K562 (cell line): ENCODE measurements around the gene TUT1. TPM values are rescaled to one million over a fixed set of nuclear protein-coding genes. Genes with fewer than 3 reads are reported as not detected.

Experiments used
- CBX8 ChIP-seq: fragments of 200-600 bp; sonication (generic); IDR thresholded peaks from 2 replicates; pipeline ENCODE4 v1.6.1; 2012; ENCODE audit warnings: borderline replicate concordance, mixed run types, low read depth, mild to moderate bottlenecking, moderate library complexity, mixed read lengths, low read length, control low read depth, inconsistent platforms; ENCODE audit not compliant: poor library complexity, severe bottlenecking; ENCODE audit errors: extremely low read depth
- CLOCK ChIP-seq: fragments of 250-450 bp; sonication (Bioruptor Pico); IDR thresholded peaks from 2 replicates; pipeline ENCODE4 v1.4.0; 2020; ENCODE audit warnings: mild to moderate bottlenecking, moderate library complexity, borderline replicate concordance
- CREM ChIP-seq: IDR thresholded peaks from 2 replicates; pipeline ENCODE4 v1.6.1; 2014; ENCODE audit warnings: antibody characterized with exemption, low read depth
- E2F1 ChIP-seq: sonication (generic); formaldehyde crosslinking; IDR thresholded peaks from 2 replicates; pipeline ENCODE4 v1.8.1; 2023; ENCODE audit warnings: mild to moderate bottlenecking, missing genetic modification reagents, moderate library complexity
- ESRRA ChIP-seq: fragments of 450-650 bp; IDR thresholded peaks from 2 replicates; pipeline ENCODE4 v1.6.1; 2014; ENCODE audit warnings: low read depth, mild to moderate bottlenecking, moderate library complexity, borderline replicate concordance
- ESRRB ChIP-seq: fragments of 250-450 bp; sonication (Bioruptor Pico); IDR thresholded peaks from 2 replicates; pipeline ENCODE4 v1.5.0; 2020; ENCODE audit warnings: mild to moderate bottlenecking, moderate library complexity, borderline replicate concordance
- GTF2A2 ChIP-seq: IDR thresholded peaks from 2 replicates; pipeline ENCODE4 v1.6.1; 2016; ENCODE audit warnings: mild to moderate bottlenecking, missing genetic modification characterization, missing compliant biosample characterization
- MAZ ChIP-seq, 2 experiments: fragments of 450-650 bp in 1 of 2; sonication (generic) in 1 of 2; formaldehyde crosslinking; IDR thresholded peaks in 1 of 2; conservative IDR thresholded peaks in 1 of 2; 2 replicates each; pipeline versions ENCODE4 v1.4.0 to v1.5.0; 2020; ENCODE audit warnings: mild to moderate bottlenecking in 1 of 2, missing genetic modification reagents in 1 of 2
- MLLT1 ChIP-seq, 2 experiments: fragments of 450-650 bp; IDR thresholded peaks; 2 replicates each; pipeline ENCODE4 v1.6.1; 2016
- NCOA2 ChIP-seq, 2 experiments: fragments of 450-650 bp; IDR thresholded peaks; 2 replicates each; pipeline ENCODE4 v1.6.1; 2018; ENCODE audit warnings: mild to moderate bottlenecking in 2 of 2, moderate library complexity in 1 of 2; ENCODE audit not compliant: partially characterized antibody in 2 of 2
- NUFIP1 ChIP-seq: fragments of 450-650 bp; IDR thresholded peaks from 2 replicates; pipeline ENCODE4 v1.6.1; 2018; ENCODE audit not compliant: partially characterized antibody
- PHB ChIP-seq: fragments of 250-450 bp; sonication (Bioruptor Pico); IDR thresholded peaks from 2 replicates; pipeline ENCODE4 v1.5.0; 2021
- PHB2 ChIP-seq: fragments of 450-650 bp; IDR thresholded peaks from 2 replicates; pipeline ENCODE4 v1.6.1; 2017; ENCODE audit warnings: low read depth
- RBBP5 ChIP-seq: fragments of 200-600 bp; sonication (generic); IDR thresholded peaks from 2 replicates; pipeline ENCODE4 v1.6.1; 2012; ENCODE audit warnings: borderline replicate concordance, mild to moderate bottlenecking, low read length, control low read depth, inconsistent platforms; ENCODE audit not compliant: insufficient read depth, poor library complexity, severe bottlenecking
- RCOR1 ChIP-seq, 2 experiments: IDR thresholded peaks; 2 replicates each; pipeline ENCODE4 v1.6.1; 2012; ENCODE audit warnings: low read depth in 2 of 2, low read length in 2 of 2, borderline replicate concordance in 1 of 2, improper control_type of control experiment in 1 of 2
- SMAD2 ChIP-seq: fragments of 150-350 bp; IDR thresholded peaks from 2 replicates; pipeline ENCODE4 v1.6.1; 2014; ENCODE audit warnings: low read depth, mild to moderate bottlenecking, low read length
- ZHX1 ChIP-seq: fragments of 150-350 bp; conservative IDR thresholded peaks from 2 replicates; pipeline ENCODE4 v1.6.1; 2014; ENCODE audit warnings: low read length
- ZNF551 ChIP-seq: fragments of 250-450 bp; sonication (Bioruptor Pico); IDR thresholded peaks from 2 replicates; pipeline ENCODE4 v1.5.0; 2021; ENCODE audit warnings: mild to moderate bottlenecking, moderate library complexity
- polyA plus RNA-seq, 8 experiments: library from polyadenylated mRNA; depleted of rRNA in 4 of 8; stranded (reverse) in 5 of 8; unstranded in 3 of 8; fragments of >200 nt; fragmentation: Nextera tagmentation in 2 of 8; fragmentation: Illumina TruSeq in 1 of 8; extraction: Ambion mirVana in 2 of 8; extraction: Trizol in 1 of 8; gene quantifications; 2 replicates each; pipeline versions ENCODE4 v1.2.1 to v1.2.3, GENCODE V29; 2011 to 2014; ENCODE audit warnings: inconsistent platforms in 1 of 8, missing spikeins in 1 of 8
- total RNA-seq, 7 experiments: library from RNA; depleted of rRNA in 6 of 7; stranded (reverse); fragments of >200 nt in 6 of 7; fragmentation: Illumina TruSeq in 2 of 7; extraction: Trizol in 2 of 7; gene quantifications; 2 replicates each; pipeline versions ENCODE4 v1.2.1 to v1.2.3, GENCODE V29; 2011 to 2021; ENCODE audit warnings: low replicate concordance in 1 of 7

The TUT1 gene
- total and polyA plus RNA-seq, 9 of the 15 experiments (the other 6 are each of a cell fraction or from before 2014, with no cell fraction given) = 0.66 to 44.3 (median 15.7) TPM

- TF ChIP-seq ZHX1 = no peak
- TF ChIP-seq RBBP5 = no peak
- TF ChIP-seq NCOA2 (IDR thresholded peaks at IDR 0.05; ENCODE audit: partially characterized antibody in 2 of 2) = no peak
- no peak for TF ChIP-seq CLOCK
- TF ChIP-seq ZNF551 (CRISPR knock-in tag) = no peak
- TF ChIP-seq PHB = no peak
- TF ChIP-seq ESRRB (CRISPR knock-in tag) = no peak
- TF ChIP-seq E2F1 = no peak
- no peak for TF ChIP-seq NUFIP1
- peak in 1 of 2 experiments; percentile 36; a peak in 1 of 4 replicates for TF ChIP-seq RCOR1 (IDR thresholded peaks at IDR 0.05; ENCODE audit: borderline replicate concordance in 1 of 2, low read depth in 2 of 2, low read length in 2 of 2)
- no peak for TF ChIP-seq ESRRA
- TF ChIP-seq MLLT1 (IDR thresholded peaks at IDR 0.05) = peak in 1 of 2 experiments; percentile 81; a peak in 1 of 4 replicates
- TF ChIP-seq CREM = peak; percentile 4; the same call in 1 of the 2 replicates
- TF ChIP-seq CBX8 = no peak
- no peak for TF ChIP-seq SMAD2
- TF ChIP-seq GTF2A2 (tag) = no peak
- TF ChIP-seq PHB2 = no peak
- peak; percentile 66 to 95 for TF ChIP-seq MAZ (CRISPR knock-in tag; conservative IDR thresholded peaks at IDR 0.05 in 1 of 2, IDR thresholded peaks at IDR 0.05 in 1 of 2)
Measured at GRCh38 chr11:62612366-62613290, 21.3 kb upstream of the TUT1 start, which contains the start of the genes EML3 and ROM1 (continued).
